GM03348 (cell line): Measurements from ENCODE around the gene RASL10A.

Source experiments
- DNase-seq: peaks from one replicate; pipeline ENCODE4 v3.0.0; 2012; ENCODE audit warnings: low spot score

The RASL10A gene

DNA sequence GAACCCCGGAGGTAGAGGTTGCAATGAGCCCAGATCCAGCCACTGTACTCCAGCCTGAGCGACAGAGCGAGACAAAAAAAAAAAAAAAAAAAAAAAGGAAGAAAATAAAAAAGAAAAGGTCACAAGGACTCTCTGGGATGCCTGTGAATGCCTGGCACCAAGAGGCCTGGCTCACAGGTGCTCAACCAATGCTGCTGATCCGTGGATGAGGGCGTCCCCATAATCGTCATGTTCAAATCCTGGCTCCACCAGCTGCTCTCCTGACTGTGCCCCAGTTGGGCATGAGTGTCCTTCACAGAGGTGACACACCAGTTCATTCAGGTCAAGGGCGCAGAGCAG lies 9.7 kb downstream of the RASL10A start:
- DNase-seq, result no peak

DNA sequence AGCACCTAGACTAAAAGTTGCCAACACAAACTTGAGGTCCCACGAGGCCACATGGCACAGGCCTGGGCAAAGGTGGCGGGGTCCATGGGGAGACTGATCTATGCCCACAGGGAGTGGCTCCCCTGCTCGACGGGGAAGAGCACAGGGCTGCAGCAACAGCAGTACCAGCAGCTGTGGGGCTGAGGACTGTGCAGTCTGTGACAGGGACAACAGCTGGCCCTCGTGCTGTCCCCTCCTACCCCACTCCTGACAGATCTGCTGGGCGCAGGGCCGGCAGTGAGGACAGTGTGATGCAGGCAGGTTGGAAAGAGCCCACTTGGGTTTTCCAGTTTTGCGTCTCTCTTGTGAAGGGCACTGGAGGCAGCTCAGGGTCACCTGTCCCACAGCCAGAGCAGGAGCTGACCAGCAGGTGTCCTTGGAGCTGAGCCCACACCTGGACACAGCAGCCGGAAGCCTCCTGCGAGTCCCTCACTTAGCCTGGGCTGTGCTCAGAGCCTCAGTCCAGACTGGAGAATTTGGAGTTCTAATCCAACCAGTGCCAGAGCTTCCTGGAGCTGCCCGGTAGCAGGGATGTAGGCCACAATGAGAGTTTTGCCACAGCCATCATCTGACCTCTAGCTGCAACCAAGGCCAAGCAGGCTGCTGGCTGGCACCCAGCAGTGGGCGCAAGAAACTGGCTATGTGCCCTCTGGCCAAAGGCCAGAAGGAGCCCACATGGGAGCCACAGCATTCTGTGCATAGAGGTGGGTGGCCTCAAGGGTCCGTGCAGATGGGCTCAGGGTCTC lies 12.6 kb downstream of the RASL10A start:
- no peak for DNase-seq

DNA sequence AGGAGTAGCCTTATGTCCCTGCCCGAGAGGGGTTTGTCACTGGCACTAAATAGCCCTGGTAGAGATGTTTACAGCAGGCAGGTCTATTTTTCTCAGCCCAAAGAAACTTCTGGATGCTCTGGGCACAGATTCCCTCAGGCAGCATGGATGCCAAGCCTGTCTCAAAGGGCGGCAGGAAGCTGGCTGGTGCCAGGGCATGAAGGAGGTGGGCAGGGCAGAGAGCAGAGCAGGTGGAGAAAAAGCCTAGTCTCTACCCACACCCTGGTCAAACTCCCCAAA lies 13.2 kb downstream of the RASL10A start:
- DNase-seq, result no peak

DNA sequence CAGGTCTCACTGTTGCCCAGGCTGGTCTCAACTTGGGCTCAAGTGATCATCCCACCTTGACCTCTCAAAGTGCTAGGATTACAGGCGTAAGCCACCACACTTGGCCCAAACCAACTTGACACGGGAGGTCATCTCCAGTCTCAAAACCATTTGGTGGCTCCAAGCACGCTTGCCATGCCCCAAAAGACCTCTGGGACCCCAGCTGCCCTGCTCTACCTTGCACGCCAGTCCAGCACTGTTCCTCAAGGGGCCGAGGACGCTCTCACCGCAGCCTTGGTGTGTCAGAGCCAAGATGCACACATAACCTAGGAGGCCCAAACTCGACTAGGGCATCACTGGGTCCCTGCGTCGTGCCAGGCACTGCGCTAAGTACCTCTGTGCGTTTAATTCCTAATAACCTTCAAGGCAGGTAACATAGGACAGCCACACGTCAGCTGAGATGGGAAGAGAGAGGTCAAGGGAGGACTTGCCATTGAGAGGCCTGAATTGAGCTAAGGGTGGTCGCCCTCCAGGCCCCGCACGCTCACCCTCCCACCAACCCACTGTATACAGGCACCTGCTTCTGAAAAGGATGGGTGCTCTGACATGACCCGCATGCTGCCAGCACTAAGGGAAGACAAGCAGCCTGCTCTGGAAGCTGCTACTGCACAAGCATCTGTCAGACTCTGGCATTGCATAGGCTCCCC lies 13.6 kb downstream of the RASL10A start:
- no peak for DNase-seq

DNA sequence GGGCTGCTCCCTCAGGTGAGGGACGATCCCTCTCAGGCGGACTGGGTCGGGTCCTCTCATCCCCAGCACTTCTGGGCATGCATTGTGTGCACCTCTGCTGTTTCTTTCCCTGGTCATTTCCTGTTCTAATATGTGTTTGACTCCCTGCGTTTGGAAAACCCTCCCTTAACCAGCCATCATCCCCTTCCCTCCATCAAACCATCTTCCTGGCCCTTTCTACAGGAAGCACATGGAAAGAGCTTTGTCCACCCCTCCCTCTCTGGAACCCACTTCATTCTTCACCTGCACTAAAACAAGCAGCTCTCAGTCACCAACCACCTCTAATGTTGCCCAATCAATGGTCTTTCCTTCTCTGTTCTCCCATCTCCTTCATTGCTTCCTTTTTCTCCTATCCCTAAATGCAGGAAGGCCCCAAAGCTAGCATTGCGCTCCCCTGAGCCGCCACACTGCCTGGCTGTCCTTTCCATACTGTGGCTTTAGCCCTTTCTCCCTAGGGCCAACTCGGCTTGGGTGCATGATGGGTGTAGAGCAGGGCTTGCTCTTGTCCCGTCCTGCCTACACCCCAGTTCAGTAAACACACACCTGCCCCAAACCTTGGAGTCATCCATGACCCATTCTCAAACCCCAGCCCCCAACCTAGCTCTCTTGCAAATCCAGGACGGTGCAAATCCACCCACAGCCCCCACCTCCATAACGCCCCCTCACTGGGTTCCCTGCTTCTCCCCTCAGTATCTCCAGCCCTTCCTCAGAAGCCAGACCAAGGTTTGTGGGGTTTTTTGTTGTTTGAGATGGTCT lies 14.5 kb downstream of the RASL10A start:
- no peak for DNase-seq

DNA sequence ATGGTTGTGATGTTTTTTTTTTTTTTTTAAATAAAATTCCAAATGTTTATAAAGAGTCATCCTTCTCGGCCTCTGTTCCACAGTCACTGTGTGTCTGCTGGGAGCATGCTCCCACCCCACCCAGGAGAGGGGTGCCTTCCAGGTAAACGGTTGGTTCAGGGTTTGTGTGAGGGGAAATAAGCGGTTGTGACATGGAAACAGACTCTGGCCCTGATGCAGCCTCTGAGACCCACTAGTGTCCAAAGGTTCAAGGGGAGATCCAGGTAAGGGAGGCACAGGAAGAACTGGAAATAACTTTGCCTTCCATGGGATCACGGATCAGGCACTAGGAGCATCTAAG lies 15.1 kb downstream of the RASL10A start:
- no peak for DNase-seq

DNA sequence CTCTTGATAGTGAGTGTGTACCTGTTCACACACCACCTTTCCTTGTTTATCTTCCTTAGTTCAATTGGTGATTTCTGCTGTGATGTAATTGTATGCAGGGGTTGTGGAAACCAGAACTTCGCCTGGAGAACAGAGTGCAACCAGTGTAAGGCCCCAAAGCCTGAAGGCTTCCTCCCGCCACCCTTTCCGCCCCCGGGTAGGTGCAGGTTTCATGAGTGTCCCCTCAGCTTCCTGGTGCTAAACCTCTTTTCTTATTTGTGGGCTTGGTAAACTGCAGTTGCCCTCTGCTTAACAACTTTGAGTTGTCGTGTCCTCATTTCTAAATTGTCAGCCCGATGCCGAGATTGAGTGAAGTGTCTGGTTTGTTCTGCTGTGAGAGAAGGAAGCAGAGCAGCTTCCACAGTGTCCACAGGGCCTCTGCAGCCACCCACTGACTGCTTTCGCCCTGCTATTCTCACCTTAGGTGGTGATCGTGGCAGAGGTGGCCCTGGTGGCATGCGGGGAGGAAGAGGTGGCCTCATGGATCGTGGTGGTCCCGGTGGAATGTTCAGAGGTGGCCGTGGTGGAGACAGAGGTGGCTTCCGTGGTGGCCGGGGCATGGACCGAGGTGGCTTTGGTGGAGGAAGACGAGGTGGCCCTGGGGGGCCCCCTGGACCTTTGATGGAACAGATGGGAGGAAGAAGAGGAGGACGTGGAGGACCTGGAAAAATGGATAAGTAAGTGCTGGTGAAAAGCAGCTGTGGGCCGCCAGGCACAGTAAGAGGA lies 16.2 kb downstream of the RASL10A start:
- no peak for DNase-seq

DNA sequence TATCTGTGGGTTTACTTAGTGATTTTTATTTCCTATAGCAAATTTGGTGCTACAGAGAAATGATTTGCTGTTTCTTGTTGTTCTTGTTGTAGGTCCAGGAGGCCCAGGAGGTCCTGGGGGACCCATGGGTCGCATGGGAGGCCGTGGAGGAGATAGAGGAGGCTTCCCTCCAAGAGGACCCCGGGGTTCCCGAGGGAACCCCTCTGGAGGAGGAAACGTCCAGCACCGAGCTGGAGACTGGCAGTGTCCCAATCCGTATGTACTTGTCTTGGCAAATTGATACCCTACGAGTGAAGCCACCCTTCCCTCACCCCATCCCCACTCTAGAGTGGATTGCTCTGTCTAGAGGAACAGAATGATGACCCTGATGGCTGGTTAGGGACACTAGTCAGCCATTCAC lies 16.9 kb downstream of the RASL10A start:
- DNase-seq, result no peak

DNA sequence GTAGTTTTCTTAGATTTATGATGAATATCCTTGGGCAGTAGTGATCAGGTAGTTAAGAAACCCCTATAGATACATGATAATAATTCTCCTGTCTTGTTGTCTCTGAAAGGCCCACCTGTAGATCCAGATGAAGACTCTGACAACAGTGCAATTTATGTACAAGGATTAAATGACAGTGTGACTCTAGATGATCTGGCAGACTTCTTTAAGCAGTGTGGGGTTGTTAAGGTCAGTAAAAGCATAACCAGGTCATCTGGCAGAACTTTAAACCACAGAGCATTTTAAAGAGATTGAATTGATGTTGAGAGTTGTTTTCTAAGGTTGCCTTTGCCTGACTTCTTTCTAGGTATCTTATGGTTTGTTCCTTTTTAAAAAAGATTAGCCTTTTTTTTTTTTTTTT lies 23.1 kb downstream of the RASL10A start:
- no peak for DNase-seq

DNA sequence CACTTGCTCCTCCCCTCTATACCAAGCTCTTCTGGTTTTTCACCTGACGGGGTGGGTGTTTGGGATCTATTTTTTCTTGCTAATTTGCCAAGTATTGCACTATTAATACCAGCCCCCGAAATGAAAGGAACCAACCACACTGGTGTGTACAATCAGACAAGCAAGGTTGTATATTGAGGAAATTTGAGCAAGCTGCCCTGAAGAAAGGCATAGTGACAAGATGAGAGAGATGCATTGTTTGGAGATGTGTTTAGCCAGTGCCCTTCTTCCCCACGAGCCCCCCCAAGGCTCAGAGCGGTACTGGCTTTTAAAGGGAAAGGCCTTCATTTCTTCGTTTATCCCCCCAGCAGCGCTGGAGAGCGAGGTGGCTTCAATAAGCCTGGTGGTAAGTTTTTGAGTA lies 24.3 kb downstream of the RASL10A start:
- DNase-seq, result no peak

DNA sequence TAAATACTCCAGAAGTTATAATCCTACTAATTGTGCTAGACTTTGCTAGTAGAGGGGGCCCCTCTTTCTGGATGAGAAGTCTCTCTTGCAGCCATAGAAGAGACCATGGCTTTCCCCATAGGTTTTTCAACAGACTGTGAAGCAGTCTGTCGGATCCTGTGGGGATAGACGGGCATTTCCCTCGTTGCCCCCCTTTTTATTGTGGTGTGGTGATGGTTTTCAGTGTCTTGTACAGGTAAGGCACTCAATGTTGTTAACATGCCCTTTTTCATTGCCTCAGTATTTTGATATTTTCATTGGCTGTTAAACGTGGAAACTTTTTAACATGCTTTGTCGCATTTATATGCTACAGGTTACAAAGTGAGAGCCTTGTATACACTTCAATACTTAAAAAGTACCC lies 25.4 kb downstream of the RASL10A start:
- no peak for DNase-seq

DNA sequence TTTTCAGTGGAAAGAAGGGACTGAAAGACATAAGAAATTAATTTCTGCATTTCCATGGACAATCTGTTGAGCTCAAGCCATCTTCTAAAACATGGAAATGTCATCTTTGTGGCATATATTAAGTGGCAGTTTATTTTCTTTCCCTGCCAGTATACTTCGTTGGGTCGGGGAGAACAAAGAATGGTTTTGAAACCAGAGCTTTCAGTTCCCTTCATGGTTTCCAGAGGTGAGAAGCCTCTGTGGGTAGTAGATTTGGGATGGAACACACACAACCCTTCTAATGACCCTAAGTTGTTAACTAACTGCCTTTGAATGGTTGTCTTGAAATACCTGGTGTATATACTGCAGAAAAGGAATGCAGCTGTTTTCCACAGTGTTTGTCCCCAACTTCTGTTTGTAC lies 26.7 kb downstream of the RASL10A start:
- no peak for DNase-seq

DNA sequence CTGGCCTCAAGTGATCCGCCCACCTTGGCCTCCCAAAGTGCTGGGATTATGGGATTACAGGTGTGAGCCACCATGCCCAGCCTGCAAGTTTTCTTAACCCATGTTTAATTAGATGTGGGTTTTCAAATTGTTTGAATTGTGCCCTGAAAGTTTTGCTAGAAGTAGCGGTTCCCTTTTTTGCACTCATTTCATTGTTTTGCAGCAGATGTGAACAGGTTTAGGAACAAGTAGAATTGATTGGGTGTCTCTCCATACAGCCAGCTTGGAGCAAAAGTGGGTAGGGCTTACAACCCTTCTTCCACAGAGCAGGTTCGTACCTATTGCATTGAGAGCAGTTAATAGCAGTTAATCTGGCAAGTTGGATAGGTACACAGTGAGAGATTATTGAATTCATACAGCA lies 31.3 kb downstream of the RASL10A start:
- no peak for DNase-seq

DNA sequence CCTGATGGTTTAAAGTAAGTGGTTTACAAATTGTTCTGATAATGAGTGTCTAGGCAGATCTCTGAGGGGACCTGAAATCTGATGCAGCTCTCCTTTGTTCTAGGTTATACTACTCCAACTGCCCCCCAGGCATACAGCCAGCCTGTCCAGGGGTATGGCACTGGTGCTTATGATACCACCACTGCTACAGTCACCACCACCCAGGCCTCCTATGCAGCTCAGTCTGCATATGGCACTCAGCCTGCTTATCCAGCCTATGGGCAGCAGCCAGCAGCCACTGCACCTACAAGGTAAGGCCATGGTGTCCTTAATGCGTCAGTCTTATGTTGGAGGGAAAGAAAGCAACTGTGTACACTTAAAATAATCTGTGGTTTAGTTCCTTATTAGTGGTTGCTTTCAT lies 37.6 kb downstream of the RASL10A start:
- DNase-seq, result no peak

DNA sequence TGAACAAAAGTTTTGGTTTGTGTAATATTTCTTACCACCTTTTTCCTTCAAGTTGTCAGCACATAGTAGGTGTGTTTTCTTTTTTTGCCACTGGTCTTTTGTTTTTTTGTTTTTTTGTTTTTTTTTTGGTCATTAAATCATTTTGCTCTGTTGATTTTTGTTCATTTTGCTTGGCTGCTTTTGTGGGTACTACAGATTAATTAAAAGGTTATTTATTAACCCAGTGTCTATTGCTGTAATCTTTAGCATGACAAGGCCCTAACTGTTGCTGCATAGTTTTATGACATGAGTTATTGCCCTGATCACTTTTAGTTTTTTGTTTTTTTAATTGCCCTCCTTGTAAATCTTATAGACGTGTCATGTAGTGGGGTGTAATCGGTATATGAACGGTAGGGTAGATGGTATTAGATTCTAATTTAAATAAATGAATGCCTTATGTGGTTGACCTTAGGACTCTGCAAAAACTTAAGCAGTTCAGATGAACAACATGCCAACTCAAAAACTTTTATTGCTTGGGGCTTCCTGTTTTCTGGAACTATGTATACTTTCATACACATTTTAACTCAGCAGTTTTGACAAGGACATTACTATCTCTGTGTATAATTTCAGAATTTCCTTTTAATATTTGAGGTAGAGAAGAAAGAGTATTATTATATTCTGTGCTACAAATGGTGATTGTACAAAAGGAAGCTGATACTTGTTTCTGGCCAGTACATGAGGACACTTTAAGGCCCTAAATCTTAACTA lies 39.5 kb downstream of the RASL10A start:
- DNase-seq, result no peak

DNA sequence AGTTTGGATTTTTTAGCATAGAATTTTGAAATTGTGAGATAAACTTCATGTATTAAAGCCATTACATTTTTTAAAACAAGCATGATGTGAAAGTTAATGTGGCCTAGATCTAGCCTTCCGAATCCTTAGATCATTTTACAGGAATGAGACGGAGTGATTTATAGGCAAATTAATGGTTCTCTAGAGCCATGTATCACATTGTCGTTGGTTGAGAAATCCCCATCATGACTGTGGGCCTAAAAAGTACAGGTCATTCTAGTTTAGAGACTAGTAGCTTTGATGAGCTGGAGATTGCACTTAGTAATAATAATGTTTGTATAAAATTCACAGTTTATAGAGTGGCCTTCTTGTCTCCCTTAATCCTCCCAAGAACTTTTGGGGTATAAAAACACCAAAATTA lies 40.3 kb downstream of the RASL10A start:
- DNase-seq, result no peak

DNA sequence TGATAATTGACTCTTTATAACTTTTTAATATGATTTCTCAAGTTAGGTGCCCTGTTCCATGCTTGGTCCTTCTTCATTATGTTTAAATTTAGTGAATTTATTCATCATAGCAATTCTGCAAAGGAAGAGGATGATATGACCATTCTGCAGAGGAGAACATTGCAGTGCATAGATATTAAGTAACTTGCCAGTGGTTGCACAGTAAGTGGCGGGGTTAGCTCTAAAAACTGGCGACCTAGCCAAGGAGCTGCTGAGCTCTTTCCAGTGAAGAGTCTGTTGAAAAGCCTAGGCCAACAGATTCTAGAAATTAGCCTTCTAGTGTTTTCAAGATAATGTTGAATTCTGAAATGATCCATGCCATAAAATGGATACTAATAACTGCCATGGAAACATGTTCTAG lies 42.9 kb downstream of the RASL10A start:
- no peak for DNase-seq

DNA sequence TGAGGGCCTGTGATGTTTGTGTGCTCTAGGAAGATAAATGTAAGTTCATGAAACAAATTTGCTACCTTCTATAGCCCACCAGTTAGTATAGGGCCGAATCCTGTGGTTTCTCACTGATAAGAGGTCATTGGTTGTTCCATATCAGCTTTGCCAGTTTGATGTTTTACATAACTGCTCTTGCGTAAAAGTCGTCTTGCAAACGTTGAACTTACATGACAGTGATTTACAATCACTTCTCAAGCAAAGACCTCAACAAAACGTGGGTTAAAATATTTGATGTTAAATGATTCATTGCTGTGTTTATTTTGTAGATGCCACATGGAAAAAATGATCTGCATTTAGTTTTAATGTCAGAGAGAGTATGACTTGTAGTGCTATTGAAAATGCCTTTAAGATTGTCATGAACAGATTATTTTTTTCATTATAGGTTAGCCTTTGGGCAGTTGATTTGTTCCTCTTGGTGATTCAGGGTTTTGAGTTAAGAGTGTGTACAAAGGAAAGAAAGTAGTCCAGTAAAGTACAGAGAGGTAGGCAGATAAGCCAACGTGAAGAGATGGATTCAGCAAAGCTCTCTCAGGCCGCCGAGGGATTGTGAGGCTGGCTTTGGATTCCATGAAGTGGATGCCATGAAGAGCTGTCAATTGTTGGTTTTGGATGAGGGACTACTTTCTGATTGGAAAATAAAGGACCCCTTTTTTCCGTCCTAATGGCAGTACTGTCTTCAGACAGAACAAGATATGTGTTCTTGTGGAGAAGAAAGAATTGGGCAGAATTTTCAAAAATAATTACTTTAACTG lies 44.8 kb downstream of the RASL10A start:
- no peak for DNase-seq

DNA sequence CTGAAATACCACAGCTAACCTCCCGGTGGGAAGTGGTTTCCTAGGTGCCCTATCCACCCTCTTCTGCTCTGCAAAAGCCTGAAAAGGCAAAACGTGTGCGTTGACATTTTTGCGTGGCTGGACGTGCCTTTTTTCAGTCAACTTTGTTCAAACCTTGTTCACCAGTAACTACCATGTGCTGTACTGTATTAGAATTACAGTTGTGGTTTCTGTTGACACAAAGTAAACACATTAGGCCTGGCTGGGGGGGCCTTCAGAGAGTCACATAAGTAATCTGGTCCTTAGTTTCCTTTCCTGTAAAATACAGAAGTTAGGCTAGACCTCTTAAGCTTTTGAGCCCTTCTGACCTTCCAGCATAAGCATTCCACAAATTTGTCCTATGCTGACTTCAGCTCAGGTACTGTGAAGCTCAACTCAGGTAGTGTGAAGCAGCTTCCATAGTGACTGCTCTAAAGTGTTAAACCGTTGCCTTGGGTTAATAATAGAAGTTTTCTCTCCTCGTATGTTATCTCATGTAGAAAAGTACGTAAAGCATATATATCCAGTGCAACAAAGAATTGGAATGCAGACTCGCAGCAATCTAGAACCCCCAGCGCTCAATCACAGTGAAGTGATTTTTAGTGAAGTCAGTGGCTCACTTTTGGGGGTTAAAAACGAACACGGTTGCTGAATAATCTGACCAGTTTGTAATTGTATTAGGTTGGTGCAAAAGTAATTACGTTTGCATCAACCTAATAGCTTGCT lies 45.6 kb downstream of the RASL10A start:
- DNase-seq, result no peak

DNA sequence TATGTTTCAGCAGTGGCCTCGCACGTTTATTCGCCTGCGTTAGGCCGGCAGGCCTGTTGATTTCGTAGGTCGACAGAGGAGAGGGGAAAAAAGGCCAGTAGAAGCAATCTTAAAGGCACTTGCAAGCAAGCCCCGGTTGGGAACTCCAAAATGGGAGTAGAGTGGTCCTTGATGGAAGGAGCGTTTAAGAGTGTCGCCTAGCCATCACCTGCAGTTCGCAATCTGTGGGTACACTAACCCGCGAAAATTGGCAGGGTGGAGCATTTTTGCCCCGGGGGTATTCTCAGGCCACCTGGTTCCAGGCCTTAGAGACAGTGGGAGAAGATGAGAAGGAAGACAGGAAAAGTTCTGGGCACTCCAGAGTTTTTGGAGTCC lies 46.3 kb downstream of the RASL10A start:
- DNase-seq, result no peak
